GM21447 (cell line): ENCODE results near the gene PDXK.

ENCODE experiments used
- ATAC-seq: cut with Tn5 transposase; IDR thresholded peaks from one replicate; pipeline ENCODE4 v1.9.1; 2021; ENCODE audit not compliant: unreplicated experiment

Gene PDXK

GRCh38 chr21:43778469-43779335 is 59.8 kb downstream of the PDXK start:
- no peak for ATAC-seq

- no peak for ATAC-seq
These were observed 60.7 kb downstream of the PDXK start for GRCh38 chr21:43779660-43780059.

GRCh38 chr21:43781846-43782245 is 62.9 kb downstream of the PDXK start:
- no peak for ATAC-seq

GRCh38 chr21:43782431-43783097 is 63.6 kb downstream of the PDXK start:
- no peak for ATAC-seq

GRCh38 chr21:43783098-43783700 is 64.3 kb downstream of the PDXK start:
- ATAC-seq: no peak

GRCh38 chr21:43785134-43785533 is 66.2 kb downstream of the PDXK start:
- ATAC-seq: no peak

- ATAC-seq: no peak
These were observed 67.4 kb downstream of the PDXK start for GRCh38 chr21:43786300-43786806.

- no peak for ATAC-seq
These were observed 68.0 kb downstream of the PDXK start for GRCh38 chr21:43786807-43787440.

GRCh38 chr21:43789276-43790009 is 70.5 kb downstream of the PDXK start, which contains the start of gene RRP1:
TSS of gene RRP1 (plus strand) at chr21:43789577. CDS start at chr21:43789630, 53 bp downstream.
- ATAC-seq: peak; percentile 65

- ATAC-seq: no peak
These were observed 71.1 kb downstream of the PDXK start for GRCh38 chr21:43790010-43790524.

GRCh38 chr21:43792406-43792805 is 73.5 kb downstream of the PDXK start:
- ATAC-seq: no peak

GRCh38 chr21:43793243-43793642 is 74.3 kb downstream of the PDXK start:
- ATAC-seq: no peak

GRCh38 chr21:43794311-43794710 is 75.4 kb downstream of the PDXK start:
- ATAC-seq: no peak

- ATAC-seq: no peak
These were observed 75.9 kb downstream of the PDXK start for GRCh38 chr21:43794857-43795256.

GRCh38 chr21:43797415-43797814 is 78.5 kb downstream of the PDXK start:
- no peak for ATAC-seq

- no peak for ATAC-seq
These were observed 79.2 kb downstream of the PDXK start for GRCh38 chr21:43797925-43798715.

- no peak for ATAC-seq
These were observed 80.4 kb downstream of the PDXK start for GRCh38 chr21:43799301-43799840.

- ATAC-seq: no peak
These were observed 81.2 kb downstream of the PDXK start for GRCh38 chr21:43800124-43800523.

- no peak for ATAC-seq
These were observed 81.6 kb downstream of the PDXK start for GRCh38 chr21:43800566-43800965.
